Measurements from ENCODE around the gene EYA2. TPM values are rescaled to one million over a fixed set of nuclear protein-coding genes. Genes with fewer than 3 reads are reported as not detected.

Gene EYA2
- total RNA-seq, 4 donors from 2014 or later: 9.7 to 22.1 (median 14.3) TPM

DNA sequence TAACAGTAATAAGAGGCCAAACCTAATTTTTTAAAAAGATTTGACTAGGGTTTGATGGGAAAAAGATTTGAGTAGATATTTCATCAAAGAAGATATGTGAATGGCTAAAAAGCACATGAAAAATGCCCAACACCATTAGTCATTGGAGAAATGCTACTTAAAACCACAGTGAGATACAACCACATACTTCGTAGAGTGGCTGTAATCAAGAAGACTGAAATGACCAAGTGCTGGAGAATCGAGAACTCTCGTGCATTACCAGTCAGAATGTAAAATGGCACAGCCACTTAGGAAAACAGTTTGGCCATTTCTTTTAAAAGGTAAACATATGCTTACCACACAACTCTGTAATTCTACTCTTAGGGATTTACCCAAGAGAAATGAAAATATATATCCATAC, 175.5 kb downstream of the EYA2 start:
- WGBS, 2 donors: 78 to 93% methylated on average over 3 of the region's 3 CpGs
- intact Hi-C loops (cut with DNase I): no loop called here
- Histone ChIP-seq H3K4me1 (no peaks in the 10 kb centered on the region), H3K4me3 (no peak overlapping the region), H3K27me3 (no peaks in the 10 kb centered on the region), H3K27ac (no peak overlapping the region), H3K36me3 (peaks cover 0 to 76% (median 0%) of the 10 kb centered on the region in 3 donors), H3K9me3 (peaks cover 0 to 28% (median 15%) of the 10 kb centered on the region in 3 donors)
- no peak for TF ChIP-seq POLR2A (IDR thresholded peaks at IDR 0.05)
- TF ChIP-seq, protein P1, sequence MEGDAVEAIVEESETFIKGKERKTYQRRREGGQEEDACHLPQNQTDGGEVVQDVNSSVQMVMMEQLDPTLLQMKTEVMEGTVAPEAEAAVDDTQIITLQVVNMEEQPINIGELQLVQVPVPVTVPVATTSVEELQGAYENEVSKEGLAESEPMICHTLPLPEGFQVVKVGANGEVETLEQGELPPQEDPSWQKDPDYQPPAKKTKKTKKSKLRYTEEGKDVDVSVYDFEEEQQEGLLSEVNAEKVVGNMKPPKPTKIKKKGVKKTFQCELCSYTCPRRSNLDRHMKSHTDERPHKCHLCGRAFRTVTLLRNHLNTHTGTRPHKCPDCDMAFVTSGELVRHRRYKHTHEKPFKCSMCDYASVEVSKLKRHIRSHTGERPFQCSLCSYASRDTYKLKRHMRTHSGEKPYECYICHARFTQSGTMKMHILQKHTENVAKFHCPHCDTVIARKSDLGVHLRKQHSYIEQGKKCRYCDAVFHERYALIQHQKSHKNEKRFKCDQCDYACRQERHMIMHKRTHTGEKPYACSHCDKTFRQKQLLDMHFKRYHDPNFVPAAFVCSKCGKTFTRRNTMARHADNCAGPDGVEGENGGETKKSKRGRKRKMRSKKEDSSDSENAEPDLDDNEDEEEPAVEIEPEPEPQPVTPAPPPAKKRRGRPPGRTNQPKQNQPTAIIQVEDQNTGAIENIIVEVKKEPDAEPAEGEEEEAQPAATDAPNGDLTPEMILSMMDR (IDR thresholded peaks at IDR 0.05): no peak
- no peak for DNase-seq

DNA sequence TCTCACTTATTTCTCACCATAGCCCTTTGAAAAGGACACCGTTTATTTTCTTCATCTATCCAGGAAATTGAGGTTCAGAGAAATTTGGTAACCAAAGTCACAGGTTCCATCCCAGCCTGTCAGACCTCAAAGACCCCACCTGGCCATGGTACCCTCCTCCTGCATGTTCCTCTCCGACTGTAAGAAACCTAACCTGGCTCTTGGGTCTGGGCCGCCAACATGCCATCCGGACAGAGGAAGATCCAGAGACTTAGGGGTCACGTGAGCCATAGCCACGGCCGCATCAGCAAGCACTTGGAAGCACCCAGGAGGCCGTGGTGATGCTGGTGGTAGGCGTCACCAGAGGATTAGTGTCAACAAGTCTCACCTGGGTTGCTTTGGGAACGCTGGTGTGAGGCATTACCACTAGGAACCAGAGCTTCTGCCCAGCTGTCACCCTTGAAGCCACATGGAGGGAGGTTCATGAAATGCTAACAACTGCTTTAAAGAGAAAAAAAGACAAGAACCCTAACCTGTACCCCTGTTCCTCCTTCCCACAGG, 177.1 kb downstream of the EYA2 start:
- Histone ChIP-seq H3K27me3 (no peaks in the 10 kb centered on the region), H3K27ac (no peak overlapping the region), H3K4me1 (no peaks in the 10 kb centered on the region), H3K9me3 (peaks cover 0 to 33% (median 15%) of the 10 kb centered on the region in 3 donors), H3K36me3 (peaks cover 0 to 80% (median 0%) of the 10 kb centered on the region in 3 donors), H3K4me3 (no peak overlapping the region)
- DNase-seq: no peak
- TF ChIP-seq, protein P1 (IDR thresholded peaks at IDR 0.05): no peak
- no peak for TF ChIP-seq POLR2A (IDR thresholded peaks at IDR 0.05)
- intact Hi-C loops (cut with DNase I): no loop called here
- 85 to 87% methylated on average over 2 to 8 of the region's 10 CpGs for WGBS, 2 donors

DNA sequence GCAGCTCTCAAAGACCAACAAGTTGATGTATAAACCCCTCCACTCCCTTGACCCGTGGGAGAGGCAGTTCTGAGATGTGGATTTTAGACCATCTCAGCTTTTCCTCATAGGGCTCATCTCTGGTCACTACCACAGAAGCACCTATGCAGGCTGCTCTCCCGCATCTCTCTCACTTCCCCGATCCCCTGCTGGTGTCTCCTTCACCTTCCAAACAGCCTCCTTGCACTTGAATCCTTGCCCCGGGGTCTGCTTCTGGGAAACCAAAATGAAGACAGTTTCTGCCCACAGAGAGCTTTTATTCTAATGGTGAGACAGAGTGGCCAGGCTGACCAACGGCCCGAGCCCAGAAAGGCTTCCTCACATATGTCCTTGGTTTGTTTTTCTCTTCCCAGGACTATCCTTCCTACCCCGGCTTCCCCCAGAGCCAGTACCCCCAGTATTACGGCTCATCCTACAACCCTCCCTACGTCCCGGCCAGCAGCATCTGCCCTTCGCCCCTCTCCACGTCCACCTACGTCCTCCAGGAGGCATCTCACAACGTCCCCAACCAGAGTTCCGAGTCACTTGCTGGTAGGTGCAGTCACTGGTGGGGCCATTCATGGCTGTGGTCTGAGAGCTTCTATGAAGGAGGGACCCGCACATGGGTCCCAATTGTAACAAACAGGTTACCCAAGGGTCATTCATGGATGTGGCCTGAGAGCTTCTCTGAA, 179.3 kb downstream of the EYA2 start:
- peaks cover 0 to 71% (median 0%) of the 10 kb centered on the region in 3 donors for H3K36me3 ChIP-seq
- H3K4me1 ChIP-seq: no peaks in the 10 kb centered on the region
- TF ChIP-seq POLR2A (IDR thresholded peaks at IDR 0.05): no peak
- TF ChIP-seq, protein P1 (IDR thresholded peaks at IDR 0.05): no peak
- H3K27me3 ChIP-seq: no peaks in the 10 kb centered on the region
- intact Hi-C loops (cut with DNase I): no loop called here
- H3K27ac ChIP-seq: no peak overlapping the region
- WGBS, 2 donors: 90 to 94% methylated on average over 15 of the region's 16 CpGs
- no peak overlapping the region for H3K4me3 ChIP-seq
- peaks cover 0 to 16% (median 0%) of the 10 kb centered on the region in 3 donors for H3K9me3 ChIP-seq
- DNase-seq: no peak

DNA sequence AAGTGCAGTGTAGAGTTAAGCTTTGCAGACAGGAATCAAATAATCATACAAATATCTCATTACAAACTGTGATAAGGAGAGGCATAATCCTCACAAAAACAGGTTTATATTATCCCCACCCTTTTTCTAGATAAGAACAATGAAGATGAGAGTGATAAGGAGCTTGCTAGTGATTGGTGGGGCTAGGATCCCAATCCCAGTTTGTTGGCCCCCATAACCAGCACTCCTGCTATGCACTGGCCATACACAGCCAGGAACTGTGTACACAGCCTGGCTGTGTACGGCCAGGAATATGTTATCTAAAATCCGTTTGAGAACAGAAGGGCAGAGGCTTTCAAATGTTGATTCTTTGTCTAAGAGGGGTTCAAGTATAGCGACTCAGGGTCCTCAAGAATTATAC, 180.6 kb downstream of the EYA2 start:
- Histone ChIP-seq H3K36me3 (peaks cover 0 to 83% (median 0%) of the 10 kb centered on the region in 3 donors), H3K27ac (no peak overlapping the region), H3K4me3 (no peak overlapping the region), H3K27me3 (no peaks in the 10 kb centered on the region), H3K9me3 (peaks cover 0 to 21% (median 0%) of the 10 kb centered on the region in 3 donors), H3K4me1 (no peaks in the 10 kb centered on the region)
- no peak for DNase-seq
- no peak for TF ChIP-seq POLR2A (IDR thresholded peaks at IDR 0.05)
- TF ChIP-seq, protein P1 (IDR thresholded peaks at IDR 0.05): no peak
- 87 to 91% methylated on average over 3 of the region's 3 CpGs for WGBS, 2 donors
- intact Hi-C loops (cut with DNase I): no loop called here

DNA sequence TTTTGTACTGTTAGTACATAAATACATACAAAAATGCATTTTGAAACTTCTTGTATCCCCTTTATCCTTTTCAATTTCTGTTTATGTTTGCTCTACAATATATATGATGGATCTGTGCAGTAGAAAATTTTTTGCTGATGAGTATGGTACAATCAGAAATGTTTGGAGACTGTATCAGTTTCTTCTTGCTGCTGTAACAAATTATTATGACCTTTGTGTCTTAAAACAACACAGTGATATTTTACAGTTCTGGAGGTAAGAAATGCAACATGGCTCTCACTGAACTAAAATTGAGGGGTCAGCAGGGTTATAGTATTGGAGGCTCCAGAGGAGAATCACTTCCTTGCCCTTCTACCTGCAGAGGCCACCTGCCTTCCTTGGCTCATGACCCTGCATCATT, 184.4 kb downstream of the EYA2 start:
- Histone ChIP-seq H3K27ac (no peak overlapping the region), H3K36me3 (peaks cover 0 to 55% (median 0%) of the 10 kb centered on the region in 3 donors), H3K4me1 (no peaks in the 10 kb centered on the region), H3K9me3 (peaks cover 0 to 21% (median 0%) of the 10 kb centered on the region in 3 donors), H3K27me3 (no peaks in the 10 kb centered on the region), H3K4me3 (no peak overlapping the region)
- intact Hi-C loops (cut with DNase I): no loop called here
- DNase-seq: no peak
- no peak for TF ChIP-seq POLR2A (IDR thresholded peaks at IDR 0.05)
